Muscle of leg (tissue), 11 donors: Measurements from ENCODE around the gene PIGN. TPM values are rescaled to one million over a fixed set of nuclear protein-coding genes. Genes with fewer than 3 reads are reported as not detected.

Source experiments
- DNase-seq: peaks from one replicate; pipeline ENCODE4 v3.0.0; 2013
- H3K27ac ChIP-seq: one replicate; pipeline ENCODE4 v1.5.1; 2013; ENCODE audit warnings: mild to moderate bottlenecking, low read length, control low read depth
- H3K27me3 ChIP-seq: one replicate; pipeline ENCODE4 v1.6.1; 2013; ENCODE audit warnings: low read length; ENCODE audit not compliant: control insufficient read depth, insufficient read depth
- H3K36me3 ChIP-seq: one replicate; pipeline ENCODE4 v1.6.1; 2013; ENCODE audit warnings: low read length; ENCODE audit not compliant: control insufficient read depth, insufficient read depth
- H3K4me1 ChIP-seq: one replicate; pipeline ENCODE4 v1.6.1; 2013; ENCODE audit warnings: low read length; ENCODE audit not compliant: control insufficient read depth, insufficient read depth
- H3K4me3 ChIP-seq: one replicate; pipeline ENCODE4 v1.5.1; 2013; ENCODE audit warnings: low read length, control low read depth
- H3K9me3 ChIP-seq: replicated peaks from 2 replicates; pipeline ENCODE4 v1.6.1; 2013; ENCODE audit warnings: low read depth, low read length; ENCODE audit not compliant: control insufficient read depth
- WGBS: methylation state at CpG from one replicate; pipeline ENCODE4 v1.1.5; 2013; ENCODE audit warnings: missing lambda C conversion rate; ENCODE audit not compliant: insufficient coverage; 5-methylcytosine and 5-hydroxymethylcytosine counted together
- polyA plus RNA-seq, 8 donors: library from polyadenylated mRNA; unstranded; fragments of 120-200 nt; gene quantifications; one replicate each; pipeline versions ENCODE4 v1.2.1 to v1.2.3, GENCODE V29; 2013; ENCODE audit warnings: inconsistent platforms in 1 of 8, low replicate concordance in 1 of 8; ENCODE audit not compliant: insufficient read length in 8 of 8, insufficient read depth in 1 of 8
- total RNA-seq: library from RNA; stranded (reverse); fragments of 120-200 nt; gene quantifications from one replicate; pipeline ENCODE4 v1.2.4, GENCODE V29; 2013

Gene PIGN
- total and polyA plus RNA-seq, 9 donors: 13.4 to 21.1 (median 15.1) TPM

DNA sequence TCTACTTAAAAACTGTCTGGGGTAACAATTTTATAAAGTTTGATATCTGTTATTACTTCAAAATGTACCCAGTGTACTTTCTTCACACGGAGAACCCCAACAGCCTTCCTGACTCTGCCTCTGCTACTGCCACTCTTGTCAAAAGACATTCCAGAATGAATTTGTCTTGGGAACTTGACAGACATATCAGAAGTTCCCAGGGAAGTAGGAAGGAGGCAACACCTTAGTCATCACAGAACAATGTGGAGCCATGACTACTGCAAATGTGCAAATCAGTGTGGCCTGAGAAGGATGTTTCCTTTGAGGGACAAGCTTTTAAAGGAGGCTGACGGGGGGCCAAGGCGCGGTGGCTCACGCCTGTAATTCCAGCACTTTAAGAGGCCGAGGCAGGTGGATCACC, 160.3 kb downstream of the PIGN start:
- H3K9me3 ChIP-seq: no peaks in the 10 kb centered on the region

GRCh38 chr18:62024983-62025382, 161.9 kb downstream of the PIGN start:
- Histone ChIP-seq H3K9me3 (no peaks in the 10 kb centered on the region), H3K27ac (no peak overlapping the region), H3K27me3 (no peaks in the 10 kb centered on the region), H3K4me3 (no peak overlapping the region), H3K36me3 (no peaks in the 10 kb centered on the region), H3K4me1 (no peaks in the 10 kb centered on the region)
- no peak for DNase-seq

More for the DNA sequence above, 160.3 kb downstream of the PIGN start:
- Histone ChIP-seq H3K36me3 (no peaks in the 10 kb centered on the region), H3K27me3 (no peaks in the 10 kb centered on the region), H3K4me3 (no peak overlapping the region), H3K4me1 (no peaks in the 10 kb centered on the region), H3K27ac (no peak overlapping the region)
- no CpG with 5 or more reads among the region's 6 CpGs for WGBS
- no peak for DNase-seq

DNA sequence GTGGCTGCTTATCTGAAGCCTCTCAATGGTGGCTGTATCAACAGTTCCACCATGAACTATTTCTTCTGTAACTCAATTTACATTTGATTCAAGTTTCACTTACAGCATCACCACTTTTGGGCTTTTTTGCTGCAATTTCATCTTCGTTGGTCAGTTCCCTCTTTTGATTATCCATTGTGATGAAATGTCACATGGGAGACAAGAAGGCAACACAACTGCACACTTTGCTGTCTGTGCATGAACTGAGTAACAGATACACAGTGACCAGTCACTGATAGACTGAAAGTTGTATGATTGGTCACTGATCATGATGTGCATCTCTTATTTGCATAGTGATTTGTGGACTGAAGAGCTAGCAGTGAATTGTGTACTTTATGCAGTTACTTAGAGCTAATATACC, 163.3 kb downstream of the PIGN start:
- Histone ChIP-seq H3K36me3 (no peaks in the 10 kb centered on the region), H3K4me3 (no peak overlapping the region), H3K4me1 (peaks cover 4% of the 10 kb centered on the region), H3K9me3 (no peaks in the 10 kb centered on the region), H3K27ac (no peak overlapping the region), H3K27me3 (no peaks in the 10 kb centered on the region)
- WGBS: 67% methylated on average over 1 of the region's 1 CpG
- DNase-seq: no peak

DNA sequence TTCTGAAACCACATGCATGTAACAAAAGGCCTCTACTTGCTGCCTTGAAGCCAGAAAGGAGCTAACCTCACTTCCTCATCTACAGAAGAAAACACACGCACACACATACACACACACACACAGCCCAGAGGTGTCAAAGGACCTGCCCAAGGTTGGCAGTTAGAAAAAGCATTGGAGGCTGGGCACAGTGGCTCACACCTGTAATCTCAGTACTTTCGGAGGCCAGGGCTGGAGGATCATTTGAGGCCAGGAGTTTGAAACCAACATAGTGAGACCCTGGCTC, 168.2 kb downstream of the PIGN start:
- no peak overlapping the region for H3K4me3 ChIP-seq
- DNase-seq: no peak
- no peaks in the 10 kb centered on the region for H3K36me3 ChIP-seq
- no peaks in the 10 kb centered on the region for H3K27me3 ChIP-seq
- peak overlapping the region; percentile 39 for H3K27ac ChIP-seq
- H3K4me1 ChIP-seq: peaks cover 16% of the 10 kb centered on the region
- WGBS: 100% methylated on average over 1 of the region's 2 CpGs
- no peaks in the 10 kb centered on the region for H3K9me3 ChIP-seq

- H3K4me3 ChIP-seq: no peak overlapping the region
- WGBS: 11% methylated on average over 4 of the region's 9 CpGs
- H3K27me3 ChIP-seq: no peaks in the 10 kb centered on the region
- peak overlapping the region; percentile 75 for H3K27ac ChIP-seq
- H3K9me3 ChIP-seq: no peaks in the 10 kb centered on the region
- peaks cover 16% of the 10 kb centered on the region for H3K4me1 ChIP-seq
- peak; percentile 99 for DNase-seq
- H3K36me3 ChIP-seq: no peaks in the 10 kb centered on the region
Measured at GRCh38 chr18:62018034-62018758, 168.7 kb downstream of the PIGN start.

- Histone ChIP-seq H3K4me3 (no peak overlapping the region), H3K27ac (peak overlapping the region; percentile 75), H3K9me3 (no peaks in the 10 kb centered on the region), H3K36me3 (no peaks in the 10 kb centered on the region), H3K27me3 (no peaks in the 10 kb centered on the region), H3K4me1 (peaks cover 16% of the 10 kb centered on the region)
- no peak for DNase-seq
- WGBS: 50% methylated on average over 3 of the region's 6 CpGs
Measured at GRCh38 chr18:62017618-62018017, 169.2 kb downstream of the PIGN start.

- WGBS: 100% methylated on average over 3 of the region's 6 CpGs
- no peak for DNase-seq
- no peaks in the 10 kb centered on the region for H3K27me3 ChIP-seq
Measured at GRCh38 chr18:62011416-62011815, 175.4 kb downstream of the PIGN start.

GRCh38 chr18:62009521-62009920, 177.3 kb downstream of the PIGN start:
- Histone ChIP-seq H3K9me3 (peaks cover 4% of the 10 kb centered on the region), H3K4me3 (no peak overlapping the region), H3K4me1 (no peaks in the 10 kb centered on the region), H3K36me3 (no peaks in the 10 kb centered on the region), H3K27me3 (no peaks in the 10 kb centered on the region), H3K27ac (no peak overlapping the region)
- 78% methylated on average over 3 of the region's 3 CpGs for WGBS
- no peak for DNase-seq

More at GRCh38 chr18:62011416-62011815, 175.4 kb downstream of the PIGN start:
- Histone ChIP-seq H3K36me3 (no peaks in the 10 kb centered on the region), H3K9me3 (no peaks in the 10 kb centered on the region), H3K4me1 (no peaks in the 10 kb centered on the region), H3K4me3 (no peak overlapping the region), H3K27ac (no peak overlapping the region)

GRCh38 chr18:62001396-62001795, 185.5 kb downstream of the PIGN start:
- Histone ChIP-seq H3K27ac (no peak overlapping the region), H3K27me3 (no peaks in the 10 kb centered on the region), H3K4me3 (no peak overlapping the region), H3K4me1 (no peaks in the 10 kb centered on the region), H3K36me3 (no peaks in the 10 kb centered on the region), H3K9me3 (peaks cover 10% of the 10 kb centered on the region)
- no peak for DNase-seq

GRCh38 chr18:61998957-61999356, 187.9 kb downstream of the PIGN start:
- peak; percentile 28 for DNase-seq
- Histone ChIP-seq H3K27ac (no peak overlapping the region), H3K4me1 (no peaks in the 10 kb centered on the region)

DNA sequence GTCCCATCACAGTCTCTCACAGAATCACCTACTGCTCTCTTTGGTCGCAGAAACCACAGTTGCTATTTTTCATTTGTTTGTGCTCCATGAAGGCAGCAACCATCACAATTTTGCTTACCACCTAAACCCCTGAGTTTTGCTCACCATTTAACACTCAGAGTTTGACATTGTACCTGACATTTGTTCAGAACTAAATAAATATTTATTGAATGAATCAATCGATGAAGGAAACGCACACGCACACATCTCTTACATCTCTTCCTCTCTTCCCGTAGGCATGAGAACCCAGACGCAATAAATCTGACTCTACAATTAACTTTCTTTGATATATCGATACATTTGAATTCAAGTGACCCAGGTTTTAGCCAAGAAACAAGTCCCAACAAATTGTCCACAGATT, 188.5 kb downstream of the PIGN start:
- 100% methylated on average over 1 of the region's 7 CpGs for WGBS
- H3K27me3 ChIP-seq: no peaks in the 10 kb centered on the region
- no peak overlapping the region for H3K27ac ChIP-seq
- H3K4me1 ChIP-seq: peaks cover under 1% of the 10 kb centered on the region
- H3K36me3 ChIP-seq: no peaks in the 10 kb centered on the region
- peaks cover 6% of the 10 kb centered on the region for H3K9me3 ChIP-seq
- DNase-seq: no peak
- no peak overlapping the region for H3K4me3 ChIP-seq

More at GRCh38 chr18:61998957-61999356, 187.9 kb downstream of the PIGN start:
- Histone ChIP-seq H3K36me3 (no peaks in the 10 kb centered on the region), H3K27me3 (no peaks in the 10 kb centered on the region), H3K4me3 (no peak overlapping the region), H3K9me3 (peaks cover 6% of the 10 kb centered on the region)
